ENCODE measurements around the gene TMEM79. TPM values are rescaled to one million over a fixed set of nuclear protein-coding genes. Genes with fewer than 3 reads are reported as not detected.

TMEM79 gene
- 10 to 100 TPM; 18.7 to 23.9 TPM for total RNA-seq

GRCh38 chr1:156284112-156284511 lies at the start of gene TMEM79:
TSS of gene TMEM79 (plus strand) at chr1:156284325. CDS start at chr1:156285227, 902 bp downstream.
- H3K4me1 Mint-ChIP-seq (ENCODE audit: low read depth): peaks cover 35% of the 10 kb centered on the region
- H3K36me3 Mint-ChIP-seq (ENCODE audit: insufficient read depth in 2 of 2): peaks cover 5 to 8% of the 10 kb centered on the region in 2 donors
- H3K4me3 Mint-ChIP-seq: peak within 1 kb of the TSS; percentile 98 to 99
- DNase-seq: no peak
- no peaks in the 10 kb centered on the region for H3K9me3 Mint-ChIP-seq
- no peaks in the 10 kb centered on the region for H3K27me3 Mint-ChIP-seq (ENCODE audit: low read depth)
- peak within 1 kb of the TSS; percentile 95 for H3K27ac Mint-ChIP-seq
- ATAC-seq (replicated peaks in 1 of 2): no peak

GRCh38 chr1:156236164-156236563 lies 48.0 kb upstream of the TMEM79 start:
- ATAC-seq (replicated peaks in 1 of 2): no peak
- Mint-ChIP-seq H3K4me3 (no peak overlapping the region), H3K36me3 (ENCODE audit: insufficient read depth in 2 of 2) (peaks cover 8 to 21% of the 10 kb centered on the region in 2 donors), H3K4me1 (ENCODE audit: low read depth) (no peaks in the 10 kb centered on the region), H3K27ac (no peak overlapping the region), H3K9me3 (no peaks in the 10 kb centered on the region), H3K27me3 (ENCODE audit: low read depth) (no peaks in the 10 kb centered on the region)
- DNase-seq: no peak

GRCh38 chr1:156238248-156238647 lies 45.9 kb upstream of the TMEM79 start:
- DNase-seq (no peak), ATAC-seq (replicated peaks in 1 of 2) (no peak)
- Mint-ChIP-seq H3K4me1 (ENCODE audit: low read depth) (no peaks in the 10 kb centered on the region), H3K4me3 (no peak overlapping the region), H3K36me3 (ENCODE audit: insufficient read depth in 2 of 2) (peaks cover 8 to 21% of the 10 kb centered on the region in 2 donors), H3K9me3 (no peaks in the 10 kb centered on the region), H3K27me3 (ENCODE audit: low read depth) (no peaks in the 10 kb centered on the region), H3K27ac (no peak overlapping the region)

GRCh38 chr1:156241311-156241811 lies 42.8 kb upstream of the TMEM79 start:
- Mint-ChIP-seq H3K36me3 (ENCODE audit: insufficient read depth in 2 of 2) (peaks cover 6 to 13% of the 10 kb centered on the region in 2 donors), H3K27ac (no peak overlapping the region), H3K4me3 (no peak overlapping the region), H3K4me1 (ENCODE audit: low read depth) (peaks cover 20% of the 10 kb centered on the region), H3K9me3 (no peaks in the 10 kb centered on the region), H3K27me3 (ENCODE audit: low read depth) (peaks cover 8% of the 10 kb centered on the region)
- ATAC-seq (replicated peaks in 1 of 2) (no peak), DNase-seq (no peak)

- no peak within 1 kb of the TSS for H3K27ac Mint-ChIP-seq
- DNase-seq: no peak
- H3K4me1 Mint-ChIP-seq (ENCODE audit: low read depth): peaks cover 21% of the 10 kb centered on the region
- peaks cover 6 to 13% of the 10 kb centered on the region in 2 donors for H3K36me3 Mint-ChIP-seq (ENCODE audit: insufficient read depth in 2 of 2)
- no peaks in the 10 kb centered on the region for H3K9me3 Mint-ChIP-seq
- no peak within 1 kb of the TSS for H3K4me3 Mint-ChIP-seq
- ATAC-seq (replicated peaks in 1 of 2): peak in 1 of 2 donors; percentile 2
- peaks cover 8% of the 10 kb centered on the region for H3K27me3 Mint-ChIP-seq (ENCODE audit: low read depth)
These were observed 42.2 kb upstream of the TMEM79 start, which contains the start of gene BGLAP for GRCh38 chr1:156241926-156242325. TSS of gene BGLAP (plus strand) at chr1:156242184. CDS start at chr1:156242232, 48 bp downstream.

- ATAC-seq (replicated peaks in 1 of 2): no peak
- Mint-ChIP-seq H3K9me3 (no peaks in the 10 kb centered on the region), H3K4me1 (ENCODE audit: low read depth) (peaks cover 21% of the 10 kb centered on the region), H3K36me3 (ENCODE audit: insufficient read depth in 2 of 2) (peaks cover 4 to 8% of the 10 kb centered on the region in 2 donors), H3K27ac (no peak overlapping the region), H3K4me3 (no peak overlapping the region), H3K27me3 (ENCODE audit: low read depth) (peaks cover 8% of the 10 kb centered on the region)
- no peak for DNase-seq
These were observed 41.4 kb upstream of the TMEM79 start for GRCh38 chr1:156242738-156243137.

GRCh38 chr1:156244126-156244525 lies 40.0 kb upstream of the TMEM79 start:
- Mint-ChIP-seq H3K27ac (no peak overlapping the region), H3K4me3 (no peak overlapping the region)

GRCh38 chr1:156244712-156245111 lies 39.4 kb upstream of the TMEM79 start:
- DNase-seq: no peak
- H3K36me3 Mint-ChIP-seq (ENCODE audit: insufficient read depth in 2 of 2): peaks cover 0 to 4% of the 10 kb centered on the region in 2 donors
- no peak overlapping the region for H3K27ac Mint-ChIP-seq
- ATAC-seq (replicated peaks in 1 of 2): no peak
- H3K27me3 Mint-ChIP-seq (ENCODE audit: low read depth): peaks cover 8% of the 10 kb centered on the region
- H3K9me3 Mint-ChIP-seq: no peaks in the 10 kb centered on the region
- H3K4me3 Mint-ChIP-seq: peak overlapping the region; percentile 83 to 86
- peaks cover 21% of the 10 kb centered on the region for H3K4me1 Mint-ChIP-seq (ENCODE audit: low read depth)

More at GRCh38 chr1:156244126-156244525, 40.0 kb upstream of the TMEM79 start:
- Mint-ChIP-seq H3K9me3 (no peaks in the 10 kb centered on the region), H3K4me1 (ENCODE audit: low read depth) (peaks cover 21% of the 10 kb centered on the region), H3K27me3 (ENCODE audit: low read depth) (peaks cover 8% of the 10 kb centered on the region), H3K36me3 (ENCODE audit: insufficient read depth in 2 of 2) (peaks cover 0 to 4% of the 10 kb centered on the region in 2 donors)
- DNase-seq: no peak
- no peak for ATAC-seq (replicated peaks in 1 of 2)

GRCh38 chr1:156245451-156246232 lies 38.5 kb upstream of the TMEM79 start:
- Mint-ChIP-seq H3K36me3 (ENCODE audit: insufficient read depth in 2 of 2) (peaks cover 0 to 5% of the 10 kb centered on the region in 2 donors), H3K9me3 (no peaks in the 10 kb centered on the region), H3K27me3 (ENCODE audit: low read depth) (peaks cover 8% of the 10 kb centered on the region), H3K4me1 (ENCODE audit: low read depth) (peaks cover 21% of the 10 kb centered on the region), H3K27ac (peak overlapping the region; percentile 45), H3K4me3 (peak overlapping the region; percentile 83 to 86)
- ATAC-seq (replicated peaks in 1 of 2) (peak; percentile 38 to 61), DNase-seq (peak; percentile 47)

GRCh38 chr1:156246241-156246780 lies 37.8 kb upstream of the TMEM79 start:
- Mint-ChIP-seq H3K4me3 (peak overlapping the region; percentile 1 to 20), H3K27me3 (ENCODE audit: low read depth) (peaks cover 8% of the 10 kb centered on the region), H3K4me1 (ENCODE audit: low read depth) (peaks cover 21% of the 10 kb centered on the region), H3K27ac (no peak overlapping the region), H3K36me3 (ENCODE audit: insufficient read depth in 2 of 2) (peaks cover 0 to 6% of the 10 kb centered on the region in 2 donors), H3K9me3 (no peaks in the 10 kb centered on the region)
- no peak for ATAC-seq (replicated peaks in 1 of 2)
- no peak for DNase-seq

- H3K4me1 Mint-ChIP-seq (ENCODE audit: low read depth): peaks cover 21% of the 10 kb centered on the region
- H3K36me3 Mint-ChIP-seq (ENCODE audit: insufficient read depth in 2 of 2): peaks cover 0 to 6% of the 10 kb centered on the region in 2 donors
- H3K9me3 Mint-ChIP-seq: no peaks in the 10 kb centered on the region
- peaks cover 8% of the 10 kb centered on the region for H3K27me3 Mint-ChIP-seq (ENCODE audit: low read depth)
- no peak overlapping the region for H3K4me3 Mint-ChIP-seq
- DNase-seq (no peak), ATAC-seq (replicated peaks in 1 of 2) (no peak)
- no peak overlapping the region for H3K27ac Mint-ChIP-seq
These were observed 37.2 kb upstream of the TMEM79 start for GRCh38 chr1:156246781-156247459.

GRCh38 chr1:156247460-156248322 lies 36.4 kb upstream of the TMEM79 start, which contains the start of gene PAQR6:
TSS of gene PAQR6 (minus strand) at chr1:156248056. CDS start at chr1:156246731, 1,325 bp downstream.
- DNase-seq (no peak), ATAC-seq (replicated peaks in 1 of 2) (no peak)
- Mint-ChIP-seq H3K27me3 (ENCODE audit: low read depth) (peaks cover 8% of the 10 kb centered on the region), H3K27ac (no peak within 1 kb of the TSS), H3K4me3 (no peak within 1 kb of the TSS), H3K9me3 (no peaks in the 10 kb centered on the region), H3K36me3 (ENCODE audit: insufficient read depth in 2 of 2) (peaks cover 0 to 6% of the 10 kb centered on the region in 2 donors), H3K4me1 (ENCODE audit: low read depth) (peaks cover 21% of the 10 kb centered on the region)
